Stimulated activated CD8-positive, alpha-beta memory T cell treated with anti-CD3 and anti-CD28 coated beads, Interleukin-12 subunit alpha, Interleukin-12 subunit beta, amount 100 ng/mL, for 4 hours (primary cell): ENCODE data around the gene AP3M1.
A peak's percentile ranks its signal among the peaks of the same experiment; 100 is the strongest.
"Not testable (repeated sequence)": the region's sequence is repeated elsewhere in the genome, so short reads cannot be mapped to it uniquely, and the experiment has no call there.

ENCODE experiments used
- DNase-seq: peaks from one replicate; pipeline ENCODE4 v3.0.0-alpha.2; 2020; ENCODE audit warnings: low read depth

Gene AP3M1

GRCh38 chr10:74163319-74164068 is 12.9 kb upstream of the AP3M1 start:
- no peak for DNase-seq

GRCh38 chr10:74160013-74160412 is 9.4 kb upstream of the AP3M1 start:
- DNase-seq, result no peak

GRCh38 chr10:74156919-74157289 is 6.3 kb upstream of the AP3M1 start:
- DNase-seq, result no peak

- no peak for DNase-seq
Observed at GRCh38 chr10:74153676-74154075, 3.0 kb upstream of the AP3M1 start.

GRCh38 chr10:74153123-74153522 is 2.5 kb upstream of the AP3M1 start:
- no peak for DNase-seq

- DNase-seq, result no peak
Observed at GRCh38 chr10:74151879-74152722, 1.5 kb upstream of the AP3M1 start.

- peak; percentile 99 for DNase-seq
Observed at GRCh38 chr10:74150990-74151878, 606 bp upstream of the AP3M1 start, which contains the start of gene ADK. Gene ADK (plus strand): TSS chr10:74151221. CDS start chr10:74151279, 58 bp downstream.

- not testable (repeated sequence) for DNase-seq
Observed at GRCh38 chr10:74146980-74147379, 3.6 kb downstream of the AP3M1 start.

- DNase-seq, result no peak
Observed at GRCh38 chr10:74145133-74145532, 5.5 kb downstream of the AP3M1 start.

- DNase-seq, result no peak
Observed at GRCh38 chr10:74140553-74140952, 10.1 kb downstream of the AP3M1 start.

GRCh38 chr10:74139981-74140380 is 10.6 kb downstream of the AP3M1 start:
- DNase-seq, result no peak

- DNase-seq, result not testable (repeated sequence)
Observed at GRCh38 chr10:74138596-74138995, 12.0 kb downstream of the AP3M1 start.

- DNase-seq, result no peak
Observed at GRCh38 chr10:74137992-74138391, 12.6 kb downstream of the AP3M1 start.

GRCh38 chr10:74135452-74135851 is 15.2 kb downstream of the AP3M1 start:
- DNase-seq, result no peak

- no peak for DNase-seq
Observed at GRCh38 chr10:74133923-74134820, 16.5 kb downstream of the AP3M1 start.

GRCh38 chr10:74123081-74123480 is 27.5 kb downstream of the AP3M1 start:
- no peak for DNase-seq

- no peak for DNase-seq
Observed at GRCh38 chr10:74122060-74122459, 28.6 kb downstream of the AP3M1 start.

GRCh38 chr10:74121368-74121767 is 29.3 kb downstream of the AP3M1 start:
- DNase-seq, result no peak

GRCh38 chr10:74120911-74121310 is 29.7 kb downstream of the AP3M1 start:
- DNase-seq, result no peak

GRCh38 chr10:74118804-74119203 is 31.8 kb downstream of the AP3M1 start:
- no peak for DNase-seq

- no peak for DNase-seq
Observed at GRCh38 chr10:74117738-74118137, 32.9 kb downstream of the AP3M1 start.
